H9 (cell line): ENCODE data around the gene UHRF1. TPM values are rescaled to one million over a fixed set of nuclear protein-coding genes. Genes with fewer than 3 reads are reported as not detected.

Experiments used
- DNase-seq: peaks from one replicate; pipeline ENCODE4 v3.0.0-alpha.2; 2017
- H2AFZ ChIP-seq: one replicate; pipeline ENCODE4 v1.6.1; 2013; ENCODE audit warnings: mild to moderate bottlenecking, low read length, control low read depth, moderate library complexity
- H2AK5ac ChIP-seq: 2 replicates; pipeline ENCODE4 v1.6.1; 2013; ENCODE audit warnings: low read length, control low read depth, mixed read lengths; ENCODE audit not compliant: insufficient read length
- H2BK120ac ChIP-seq: one replicate; pipeline ENCODE4 v1.6.1; 2013; ENCODE audit warnings: low read depth, mild to moderate bottlenecking, low read length, control low read depth, inconsistent platforms; ENCODE audit not compliant: poor library complexity, severe bottlenecking
- H2BK12ac ChIP-seq: 2 replicates; pipeline ENCODE4 v1.6.1; 2013; ENCODE audit warnings: low read length, control low read depth, mixed read lengths, low read depth; ENCODE audit not compliant: insufficient read length
- H2BK15ac ChIP-seq: 2 replicates; pipeline ENCODE4 v1.6.1; 2013; ENCODE audit warnings: low read depth, low read length, control low read depth
- H2BK20ac ChIP-seq: one replicate; pipeline ENCODE4 v1.6.1; 2013; ENCODE audit warnings: low read depth, mild to moderate bottlenecking, low read length, control low read depth, inconsistent platforms; ENCODE audit not compliant: poor library complexity, severe bottlenecking
- H2BK5ac ChIP-seq: 2 replicates; pipeline ENCODE4 v1.6.1; 2013; ENCODE audit warnings: low read length, control low read depth, mixed read lengths; ENCODE audit not compliant: insufficient read length
- H3K14ac ChIP-seq: 2 replicates; pipeline ENCODE4 v1.6.1; 2013; ENCODE audit warnings: low read length, control low read depth; ENCODE audit not compliant: insufficient read depth
- H3K18ac ChIP-seq: 2 replicates; pipeline ENCODE4 v1.6.1; 2013; ENCODE audit warnings: low read depth, mild to moderate bottlenecking, mixed read lengths, low read length, control low read depth; ENCODE audit not compliant: insufficient read length
- H3K23ac ChIP-seq: 2 replicates; pipeline ENCODE4 v1.6.1; 2013; ENCODE audit warnings: low read length, control low read depth, mixed read lengths, low read depth; ENCODE audit not compliant: insufficient read length
- H3K23me2 ChIP-seq: 2 replicates; pipeline ENCODE4 v1.6.1; 2013; ENCODE audit warnings: low read depth, mild to moderate bottlenecking, mixed read lengths, low read length, control low read depth; ENCODE audit not compliant: insufficient read length, poor library complexity, severe bottlenecking
- H3K27ac ChIP-seq: 2 replicates; pipeline ENCODE4 v1.5.1; 2013; ENCODE audit warnings: low read length, control low read depth, mixed read lengths, low read depth; ENCODE audit not compliant: insufficient read length
- H3K27me3 ChIP-seq: 2 replicates; pipeline ENCODE4 v1.6.1; 2013; ENCODE audit warnings: low read length, control low read depth, inconsistent platforms; ENCODE audit not compliant: insufficient read depth
- H3K4ac ChIP-seq: 2 replicates; pipeline ENCODE4 v1.6.1; 2013; ENCODE audit warnings: low read depth, mild to moderate bottlenecking, control low read depth, inconsistent platforms, low read length, moderate library complexity
- H3K4me1 ChIP-seq: 2 replicates; pipeline ENCODE4 v1.6.1; 2013; ENCODE audit warnings: low read length, control low read depth, inconsistent platforms; ENCODE audit not compliant: insufficient read depth
- H3K4me2 ChIP-seq: 2 replicates; pipeline ENCODE4 v1.6.1; 2013; ENCODE audit warnings: low read length, control low read depth, mixed read lengths; ENCODE audit not compliant: insufficient read length, insufficient read depth
- H3K56ac ChIP-seq: 2 replicates; pipeline ENCODE4 v1.6.1; 2013; ENCODE audit warnings: low read depth, mild to moderate bottlenecking, mixed read lengths, low read length, control low read depth; ENCODE audit not compliant: insufficient read length
- H3K79me1 ChIP-seq: 2 replicates; pipeline ENCODE4 v1.6.1; 2013; ENCODE audit warnings: low read depth, mild to moderate bottlenecking, moderate library complexity, low read length, control low read depth, inconsistent platforms; ENCODE audit not compliant: insufficient read depth, poor library complexity, severe bottlenecking
- H3K79me2 ChIP-seq: 2 replicates; pipeline ENCODE4 v1.6.1; 2013; ENCODE audit warnings: low read length, control low read depth, inconsistent platforms; ENCODE audit not compliant: insufficient read depth
- H3K9ac ChIP-seq: 2 replicates; pipeline ENCODE4 v1.6.1; 2013; ENCODE audit warnings: low read length, control low read depth, mixed read lengths; ENCODE audit not compliant: insufficient read length; ENCODE audit errors: extremely low read depth
- H3K9me3 ChIP-seq: one replicate; pipeline ENCODE4 v1.6.1; 2013; ENCODE audit warnings: low read depth, low read length, inconsistent platforms; ENCODE audit not compliant: control insufficient read depth
- H3T11ph ChIP-seq: one replicate; pipeline ENCODE4 v1.6.1; 2013; ENCODE audit warnings: mild to moderate bottlenecking, low read length, control low read depth, inconsistent platforms
- H4K20me1 ChIP-seq: one replicate; pipeline ENCODE4 v1.6.1; 2013; ENCODE audit not compliant: control insufficient read depth, insufficient read length, insufficient read depth
- H4K5ac ChIP-seq: 2 replicates; pipeline ENCODE4 v1.6.1; 2013; ENCODE audit warnings: low read depth, mild to moderate bottlenecking, mixed read lengths, low read length, control low read depth; ENCODE audit not compliant: insufficient read length
- H4K8ac ChIP-seq: replicated peaks from 2 replicates; pipeline ENCODE4 v1.6.1; 2013; ENCODE audit warnings: low read length, control low read depth, mixed read lengths, low read depth; ENCODE audit not compliant: insufficient read length
- H4K91ac ChIP-seq: 2 replicates; pipeline ENCODE4 v1.6.1; 2013; ENCODE audit warnings: low read depth, mild to moderate bottlenecking, moderate library complexity, mixed read lengths, low read length, control low read depth; ENCODE audit not compliant: insufficient read length
- H3K27ac Mint-ChIP-seq, 3 experiments: 2 replicates in 2 of 3; 3 replicates in 1 of 3; pipeline ENCODE4 v1.8.0; 2020 to 2021; ENCODE audit warnings: mixed read lengths in 3 of 3, mild to moderate bottlenecking in 1 of 3, moderate library complexity in 1 of 3
- H3K27me3 Mint-ChIP-seq: 2 replicates; pipeline ENCODE4 v1.8.0; 2021; ENCODE audit warnings: low read depth, mild to moderate bottlenecking, moderate library complexity, mixed read lengths
- H3K36me3 Mint-ChIP-seq, 3 experiments: 2 replicates in 2 of 3; 3 replicates in 1 of 3; pipeline ENCODE4 v1.8.0; 2020 to 2021; ENCODE audit warnings: low read depth in 3 of 3, mixed read lengths in 3 of 3; ENCODE audit not compliant: insufficient read depth in 1 of 3
- H3K4me1 Mint-ChIP-seq, 2 experiments: 2 replicates each; pipeline ENCODE4 v1.8.0; 2020; ENCODE audit warnings: mixed read lengths in 2 of 2
- H3K4me3 Mint-ChIP-seq, 2 experiments: 2 replicates in 1 of 2; 3 replicates in 1 of 2; pipeline ENCODE4 v1.8.0; 2020 to 2021; ENCODE audit warnings: mild to moderate bottlenecking in 2 of 2, mixed read lengths in 2 of 2, moderate library complexity in 1 of 2
- H3K9me3 Mint-ChIP-seq, 2 experiments: 2 replicates in 1 of 2; 3 replicates in 1 of 2; pipeline ENCODE4 v1.8.0; 2020; ENCODE audit warnings: mild to moderate bottlenecking in 2 of 2, mixed read lengths in 2 of 2, moderate library complexity in 1 of 2
- WGBS: extraction: QIAGEN DNeasy Blood & Tissue Kit; methylation state at CpG from one replicate; pipeline ENCODE4 v1.1.7; 2013; ENCODE audit warnings: missing lambda C conversion rate, low lambda C conversion rate, mixed read lengths; ENCODE audit not compliant: insufficient read length; ENCODE audit errors: extremely low coverage; 5-methylcytosine and 5-hydroxymethylcytosine counted together
- total RNA-seq: library from RNA; stranded (reverse); gene quantifications from 2 replicates; pipeline ENCODE4 v1.2.1, GENCODE V29; 2021
- TF ChIP-seq, protein P1 (sequence below): fragments of 200-600 bp; sonication (generic); conservative IDR thresholded peaks from 3 replicates; pipeline ENCODE4 v1.8.0; 2021; ENCODE audit warnings: antibody characterized with exemption, mild to moderate bottlenecking

Gene UHRF1
- total RNA-seq, 1 experiment from 2014 or later = 106 TPM

- Histone ChIP-seq H4K8ac (no peak overlapping the region), H2AK5ac (no peak overlapping the region), H3K4me2 (peak overlapping the region; percentile 51), H2AFZ (no peak overlapping the region), H4K91ac (no peak overlapping the region), H3K18ac (no peak overlapping the region), H2BK20ac (no peak overlapping the region), H3K9ac (no peak overlapping the region), H3K4ac (no peak overlapping the region), H2BK120ac (no peak overlapping the region), H3K27me3 (no peaks in the 10 kb centered on the region), H4K5ac (no peak overlapping the region), H3K23me2 (no peaks in the 10 kb centered on the region), H3K4me1 (0 out of 2 replicates have a peak, but pooled peaks cover 5% of the 10 kb centered on the region), H2BK15ac (no peak overlapping the region), H3K56ac (no peak overlapping the region), H4K20me1 (no peaks in the 10 kb centered on the region), H2BK12ac (no peak overlapping the region), H3K79me1 (peaks cover 5% of the 10 kb centered on the region), H2BK5ac (no peak overlapping the region), H3K9me3 (no peaks in the 10 kb centered on the region), H3K27ac (no peak overlapping the region), H3K14ac (no peak overlapping the region), H3K23ac (no peak overlapping the region), H3T11ph (no peak overlapping the region), H3K79me2 (no peaks in the 10 kb centered on the region; the same call in 1 of the 2 replicates)
- H3K27me3 Mint-ChIP-seq = no peaks in the 10 kb centered on the region
- no peak overlapping the region for H3K27ac Mint-ChIP-seq
- DNase-seq = no peak
- WGBS = no CpG with 5 or more reads among the region's 10 CpGs
- H3K9me3 Mint-ChIP-seq = no peaks in the 10 kb centered on the region; a peak in 1 of 5 replicates
- H3K4me3 Mint-ChIP-seq = peak overlapping the region; percentile 75 to 86
- peaks cover 0 to 4% (median 0%) of the 10 kb centered on the region in 3 experiments; a peak in 3 of 7 replicates for H3K36me3 Mint-ChIP-seq
- H3K4me1 Mint-ChIP-seq = peaks cover 8% of the 10 kb centered on the region in 2 experiments
- TF ChIP-seq, protein P1, sequence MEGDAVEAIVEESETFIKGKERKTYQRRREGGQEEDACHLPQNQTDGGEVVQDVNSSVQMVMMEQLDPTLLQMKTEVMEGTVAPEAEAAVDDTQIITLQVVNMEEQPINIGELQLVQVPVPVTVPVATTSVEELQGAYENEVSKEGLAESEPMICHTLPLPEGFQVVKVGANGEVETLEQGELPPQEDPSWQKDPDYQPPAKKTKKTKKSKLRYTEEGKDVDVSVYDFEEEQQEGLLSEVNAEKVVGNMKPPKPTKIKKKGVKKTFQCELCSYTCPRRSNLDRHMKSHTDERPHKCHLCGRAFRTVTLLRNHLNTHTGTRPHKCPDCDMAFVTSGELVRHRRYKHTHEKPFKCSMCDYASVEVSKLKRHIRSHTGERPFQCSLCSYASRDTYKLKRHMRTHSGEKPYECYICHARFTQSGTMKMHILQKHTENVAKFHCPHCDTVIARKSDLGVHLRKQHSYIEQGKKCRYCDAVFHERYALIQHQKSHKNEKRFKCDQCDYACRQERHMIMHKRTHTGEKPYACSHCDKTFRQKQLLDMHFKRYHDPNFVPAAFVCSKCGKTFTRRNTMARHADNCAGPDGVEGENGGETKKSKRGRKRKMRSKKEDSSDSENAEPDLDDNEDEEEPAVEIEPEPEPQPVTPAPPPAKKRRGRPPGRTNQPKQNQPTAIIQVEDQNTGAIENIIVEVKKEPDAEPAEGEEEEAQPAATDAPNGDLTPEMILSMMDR = no peak
These were observed 40.9 kb upstream of the UHRF1 start for GRCh38 chr19:4868286-4868834.
